Aorta (tissue), 5 donors: ENCODE results near the gene CNKSR3. TPM values are rescaled to one million over a fixed set of nuclear protein-coding genes. Genes with fewer than 3 reads are reported as not detected.
A peak's percentile ranks its signal among the peaks of the same experiment; 100 is the strongest.

ENCODE experiments used
- ATAC-seq: fragments of 200-7000 bp; cut with Tn5 transposase; one replicate; pipeline ENCODE4 v1.9.1; 2022; ENCODE audit warnings: moderate library complexity; ENCODE audit not compliant: low FRiP score
- DNase-seq, 2 donors: peaks; one replicate each; pipeline ENCODE4 v3.0.0-alpha.2; 2020
- H3K27ac ChIP-seq, 2 donors: one replicate each; pipeline ENCODE4 v1.5.1; 2013; ENCODE audit warnings: low read length in 2 of 2, mild to moderate bottlenecking in 2 of 2, moderate library complexity in 2 of 2, control low read depth in 1 of 2, inconsistent platforms in 1 of 2, low read depth in 1 of 2
- H3K27me3 ChIP-seq, 2 donors: one replicate each; pipeline ENCODE4 v1.6.1; 2013; ENCODE audit warnings: control low read depth in 1 of 2, low read length in 1 of 2, mild to moderate bottlenecking in 1 of 2, moderate library complexity in 1 of 2; ENCODE audit not compliant: insufficient read depth in 2 of 2, control insufficient read depth in 1 of 2
- H3K36me3 ChIP-seq, 2 donors: one replicate each; pipeline ENCODE4 v1.6.1; 2013; ENCODE audit warnings: control low read depth in 1 of 2, low read length in 1 of 2, mild to moderate bottlenecking in 1 of 2; ENCODE audit not compliant: insufficient read depth in 2 of 2, control insufficient read depth in 1 of 2
- H3K4me1 ChIP-seq, 2 donors: one replicate each; pipeline ENCODE4 v1.6.1; 2013; ENCODE audit warnings: low read length in 2 of 2, control low read depth in 1 of 2, mild to moderate bottlenecking in 1 of 2, moderate library complexity in 1 of 2; ENCODE audit not compliant: insufficient read depth in 2 of 2, control insufficient read depth in 1 of 2
- H3K4me3 ChIP-seq, 2 donors: one replicate each; pipeline ENCODE4 v1.5.1; 2013; ENCODE audit warnings: low read length in 2 of 2, control low read depth in 1 of 2, mild to moderate bottlenecking in 1 of 2
- H3K9me3 ChIP-seq: one replicate; pipeline ENCODE4 v1.6.1; 2013; ENCODE audit warnings: mild to moderate bottlenecking, low read length; ENCODE audit not compliant: control insufficient read depth
- WGBS, 2 donors: extraction: QIAGEN DNeasy Blood & Tissue Kit; methylation state at CpG; one replicate each; pipeline ENCODE4 v1.1.7; 2013; 5-methylcytosine and 5-hydroxymethylcytosine counted together
- intact Hi-C, 2 donors: fragments of 100-400 bp; cut with DNase I; formaldehyde crosslinking; loops; one replicate each; pipeline versions ENCODE4 v1.14.2 to v1.15.0; 2022
- polyA plus RNA-seq, 2 donors: library from polyadenylated mRNA; stranded (reverse); fragments of 200-250 nt; gene quantifications; one replicate each; pipeline ENCODE4 v1.2.3, GENCODE V29; 2013
- total RNA-seq, 2 donors: library from RNA; stranded (reverse); fragmentation: NEBNext Ultra II Directional; extraction: Animal tissue kit (Norgen Biotek cat#: 25700); gene quantifications; one replicate each; pipeline ENCODE4 v1.2.1, GENCODE V29; 2021
- donor health status: healthy with polysubstance abuse.
- donor health status: Bipolar disorder and iron deficiency.
- donor health status: DM: no; HTN: no; CAD: no.
- donor health status: DM: no; HTN: no; CAD: no.
- donor health status: DM: yes; HTN: yes; CAD: no.

CNKSR3 gene
- total and polyA plus RNA-seq, 4 donors, result 9.3 to 41.2 (median 15.6) TPM

- intact Hi-C loops, result no loop called here
- no peaks in the 10 kb centered on the region for H3K36me3 ChIP-seq
- peaks cover 7 to 16% of the 10 kb centered on the region in 2 donors for H3K4me1 ChIP-seq
- H3K4me3 ChIP-seq, result no peak overlapping the region
- peak overlapping the region in 1 of 2 donors; percentile 5 for H3K27ac ChIP-seq
- WGBS, 2 donors, result 66 to 67% methylated on average over 5 of the region's 5 CpGs
- no peak for DNase-seq
- H3K27me3 ChIP-seq, result no peaks in the 10 kb centered on the region
- H3K9me3 ChIP-seq, result no peaks in the 10 kb centered on the region
- no peak for ATAC-seq
Measured at GRCh38 chr6:154491567-154492470, 18.7 kb downstream of the CNKSR3 start.

- DNase-seq, result no peak
- Histone ChIP-seq H3K27ac (peak overlapping the region in 1 of 2 donors; percentile 3), H3K4me3 (no peak overlapping the region), H3K4me1 (peaks cover 7 to 19% of the 10 kb centered on the region in 2 donors), H3K9me3 (no peaks in the 10 kb centered on the region), H3K27me3 (no peaks in the 10 kb centered on the region), H3K36me3 (no peaks in the 10 kb centered on the region)
- no peak for ATAC-seq
- 87 to 92% methylated on average over 5 of the region's 5 CpGs for WGBS, 2 donors
- intact Hi-C loops, result loop anchor here (5.0 kb wide), 3 partner anchors 43 to 78 kb away; no protein-coding TSS in a partner anchor
Measured at GRCh38 chr6:154489822-154490221, 20.7 kb downstream of the CNKSR3 start.

- Histone ChIP-seq H3K4me3 (no peak overlapping the region), H3K9me3 (no peaks in the 10 kb centered on the region), H3K27me3 (no peaks in the 10 kb centered on the region), H3K27ac (peak overlapping the region; percentile 57 to 85), H3K4me1 (peaks cover 7 to 19% of the 10 kb centered on the region in 2 donors), H3K36me3 (no peaks in the 10 kb centered on the region)
- intact Hi-C loops, result loop anchor here (1.0 to 5.0 kb wide), 4 partner anchors 42 to 77 kb away; no protein-coding TSS in a partner anchor
- DNase-seq, result no peak
- 41 to 46% methylated on average over 11 of the region's 11 CpGs for WGBS, 2 donors
- no peak for ATAC-seq
Measured at GRCh38 chr6:154488802-154489437, 21.6 kb downstream of the CNKSR3 start.

- intact Hi-C loops, result loop anchor here (1.0 to 5.0 kb wide), 4 partner anchors 41 to 76 kb away; no protein-coding TSS in a partner anchor
- whole genome bisulfite sequencing, 2 donors, result 32 to 33% methylated on average over 1 of the region's 1 CpG
- H3K27me3 ChIP-seq, result no peaks in the 10 kb centered on the region
- H3K27ac ChIP-seq, result no peak overlapping the region
- ATAC-seq (no peak), DNase-seq (no peak)
- no peaks in the 10 kb centered on the region for H3K9me3 ChIP-seq
- no peaks in the 10 kb centered on the region for H3K36me3 ChIP-seq
- H3K4me3 ChIP-seq, result no peak overlapping the region
- peaks cover 7 to 19% of the 10 kb centered on the region in 2 donors for H3K4me1 ChIP-seq
Measured at GRCh38 chr6:154488248-154488593, 22.3 kb downstream of the CNKSR3 start.

GRCh38 chr6:154487367-154488247 lies 22.9 kb downstream of the CNKSR3 start:
- no peak for ATAC-seq
- H3K27ac ChIP-seq, result peak overlapping the region in 1 of 2 donors; percentile 45
- no peaks in the 10 kb centered on the region for H3K36me3 ChIP-seq
- no peak for DNase-seq
- H3K4me3 ChIP-seq, result no peak overlapping the region
- 47 to 51% methylated on average over 6 of the region's 6 CpGs for WGBS, 2 donors
- H3K4me1 ChIP-seq, result peaks cover 7 to 19% of the 10 kb centered on the region in 2 donors
- intact Hi-C loops, result loop anchor here (1.0 to 5.0 kb wide), 4 partner anchors 40 to 75 kb away; no protein-coding TSS in a partner anchor
- H3K27me3 ChIP-seq, result no peaks in the 10 kb centered on the region
- no peaks in the 10 kb centered on the region for H3K9me3 ChIP-seq

GRCh38 chr6:154485815-154486214 lies 24.7 kb downstream of the CNKSR3 start:
- Histone ChIP-seq H3K4me3 (no peak overlapping the region), H3K36me3 (no peaks in the 10 kb centered on the region), H3K27me3 (no peaks in the 10 kb centered on the region), H3K27ac (peak overlapping the region in 1 of 2 donors; percentile 48), H3K9me3 (no peaks in the 10 kb centered on the region), H3K4me1 (peaks cover 5 to 16% of the 10 kb centered on the region in 2 donors)
- WGBS, 2 donors, result 31 to 37% methylated on average over 9 of the region's 9 CpGs
- ATAC-seq (no peak), DNase-seq (no peak)
- intact Hi-C loops, result loop anchor here (5.0 kb wide), 3 partner anchors 39 to 74 kb away; no protein-coding TSS in a partner anchor

- peak overlapping the region in 1 of 2 donors; percentile 25 for H3K27ac ChIP-seq
Measured at GRCh38 chr6:154484942-154485341, 25.5 kb downstream of the CNKSR3 start.

GRCh38 chr6:154482858-154483257 lies 27.6 kb downstream of the CNKSR3 start:
- H3K36me3 ChIP-seq, result no peaks in the 10 kb centered on the region
- peak overlapping the region in 1 of 2 donors; percentile 62 for H3K27ac ChIP-seq
- no peaks in the 10 kb centered on the region for H3K9me3 ChIP-seq
- H3K4me1 ChIP-seq, result peaks cover 7 to 17% of the 10 kb centered on the region in 2 donors
- DNase-seq (no peak), ATAC-seq (no peak)
- intact Hi-C loops, result no loop called here
- H3K27me3 ChIP-seq, result no peaks in the 10 kb centered on the region
- no peak overlapping the region for H3K4me3 ChIP-seq
- WGBS, 2 donors, result 42 to 44% methylated on average over 4 of the region's 4 CpGs

More at GRCh38 chr6:154484942-154485341, 25.5 kb downstream of the CNKSR3 start:
- Histone ChIP-seq H3K4me1 (peaks cover 7 to 20% of the 10 kb centered on the region in 2 donors), H3K4me3 (no peak overlapping the region), H3K27me3 (no peaks in the 10 kb centered on the region), H3K9me3 (no peaks in the 10 kb centered on the region), H3K36me3 (no peaks in the 10 kb centered on the region)
- ATAC-seq, result no peak
- intact Hi-C loops, result loop anchor here (5.0 kb wide), 3 partner anchors 38 to 73 kb away; no protein-coding TSS in a partner anchor
- no peak for DNase-seq
